ENCODE data around the gene ZNF335. TPM values are rescaled to one million over a fixed set of nuclear protein-coding genes. Genes with fewer than 3 reads are reported as not detected.

Gene ZNF335
- total and polyA plus RNA-seq, 2 donors (not counting 3 experiments of a cell fraction or from before 2014, with no cell fraction given): 17.3 to 22.8 TPM

GRCh38 chr20:46006022-46006705 lies 34.2 kb upstream of the ZNF335 start:
- Histone ChIP-seq H2AFZ (ENCODE audit: low read depth, low read length) (no peak overlapping the region), H3K4me3 (replicated peaks in 1 of 3; ENCODE audit: insufficient read depth in 1 of 3, low read depth in 1 of 3, low read length in 3 of 3) (no peak overlapping the region), H3K79me2 (ENCODE audit: control insufficient read depth, insufficient read depth, low read length) (no peaks in the 10 kb centered on the region), H3K9ac (replicated peaks; ENCODE audit: extremely low read depth, insufficient read depth, low read length) (no peak overlapping the region), H3K4me2 (ENCODE audit: insufficient read depth, low read length) (no peak overlapping the region), H3K36me3 (ENCODE audit: control insufficient read depth in 2 of 2, extremely low read depth in 1 of 2, insufficient read depth in 2 of 2, low read length in 2 of 2) (no peaks in the 10 kb centered on the region), H3K9me1 (replicated peaks; ENCODE audit: control insufficient read depth, extremely low read depth, insufficient read depth, low read length) (no peaks in the 10 kb centered on the region), H3K4me1 (ENCODE audit: control insufficient read depth, extremely low read depth, insufficient read depth, low read length) (peaks cover 4% of the 10 kb centered on the region), H3K9me3 (replicated peaks; ENCODE audit: control insufficient read depth, insufficient read depth, low read length) (no peaks in the 10 kb centered on the region), H4K20me1 (replicated peaks; ENCODE audit: control insufficient read depth, extremely low read depth, insufficient read depth, low read length) (no peaks in the 10 kb centered on the region), H3K27ac (ENCODE audit: insufficient read depth, low read depth, low read length) (no peak overlapping the region), H3K27me3 (ENCODE audit: control insufficient read depth in 2 of 2, insufficient read depth in 2 of 2, low read length in 2 of 2) (peaks cover 38 to 39% of the 10 kb centered on the region in 2 experiments)
- ChIA-PET CTCF (interaction anchor here (2.8 kb wide), 1 partner anchor 19 kb away, joined by 15 read pairs; no protein-coding TSS in a partner anchor), POLR2A (no interaction called here)
- FAIRE-seq (no peak), DNase-seq (ENCODE audit: low read depth, low spot score) (no peak)
- no TSS peak for BruUV-seq (replicated peaks)
- intact Hi-C loops (cut with micrococcal nuclease): no loop called here
- dilution Hi-C loops (cut with MboI; ENCODE audit: extremely low pct_ligation_motif_present, low sequenced_read_pairs): no loop called here
- TF ChIP-seq EZH2 (IDR thresholded peaks at IDR 0.05; ENCODE audit: borderline replicate concordance, low read depth, low read length, severe bottlenecking): no peak
- TF ChIP-seq GATA2 (IDR thresholded peaks at IDR 0.05; ENCODE audit: insufficient read depth, insufficient read length, low read depth, low read length): no peak
- no peak for TF ChIP-seq FOS (IDR thresholded peaks at IDR 0.05; ENCODE audit: borderline replicate concordance, insufficient read depth, low read length)
- no peak for TF ChIP-seq POLR2AphosphoS5 (IDR thresholded peaks at IDR 0.05; ENCODE audit: insufficient read depth, low read depth, low read length)
- no peak for TF ChIP-seq MAX (IDR thresholded peaks at IDR 0.05; ENCODE audit: insufficient read depth, insufficient read length)
- TF ChIP-seq JUN (IDR thresholded peaks at IDR 0.05; ENCODE audit: borderline replicate concordance, insufficient read depth, insufficient read length, low read depth): no peak
- TF ChIP-seq MYC (IDR thresholded peaks at IDR 0.05; ENCODE audit: low read depth, low read length): no peak
- TF ChIP-seq, protein P1, sequence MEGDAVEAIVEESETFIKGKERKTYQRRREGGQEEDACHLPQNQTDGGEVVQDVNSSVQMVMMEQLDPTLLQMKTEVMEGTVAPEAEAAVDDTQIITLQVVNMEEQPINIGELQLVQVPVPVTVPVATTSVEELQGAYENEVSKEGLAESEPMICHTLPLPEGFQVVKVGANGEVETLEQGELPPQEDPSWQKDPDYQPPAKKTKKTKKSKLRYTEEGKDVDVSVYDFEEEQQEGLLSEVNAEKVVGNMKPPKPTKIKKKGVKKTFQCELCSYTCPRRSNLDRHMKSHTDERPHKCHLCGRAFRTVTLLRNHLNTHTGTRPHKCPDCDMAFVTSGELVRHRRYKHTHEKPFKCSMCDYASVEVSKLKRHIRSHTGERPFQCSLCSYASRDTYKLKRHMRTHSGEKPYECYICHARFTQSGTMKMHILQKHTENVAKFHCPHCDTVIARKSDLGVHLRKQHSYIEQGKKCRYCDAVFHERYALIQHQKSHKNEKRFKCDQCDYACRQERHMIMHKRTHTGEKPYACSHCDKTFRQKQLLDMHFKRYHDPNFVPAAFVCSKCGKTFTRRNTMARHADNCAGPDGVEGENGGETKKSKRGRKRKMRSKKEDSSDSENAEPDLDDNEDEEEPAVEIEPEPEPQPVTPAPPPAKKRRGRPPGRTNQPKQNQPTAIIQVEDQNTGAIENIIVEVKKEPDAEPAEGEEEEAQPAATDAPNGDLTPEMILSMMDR (IDR thresholded peaks at IDR 0.05; ENCODE audit: extremely low read depth in 1 of 2, insufficient read depth in 1 of 2, low read depth in 1 of 2, low read length in 2 of 2): no peak
- TF ChIP-seq POLR2A (IDR thresholded peaks at IDR 0.05; ENCODE audit: low read depth, low read length): no peak
